ENCODE measurements around the gene ARFGAP1.

- TF ChIP-seq CTCF (IDR thresholded peaks at IDR 0.05 in 2 of 3, conservative IDR thresholded peaks at IDR 0.05 in 1 of 3; ENCODE audit: control insufficient read depth in 2 of 3, extremely low read depth in 1 of 3, insufficient read depth in 1 of 3, low read depth in 3 of 3, low read length in 3 of 3) = no peak
- TF ChIP-seq YY1 (IDR thresholded peaks at IDR 0.05; ENCODE audit: low read depth, low read length) = no peak
- no peak for TF ChIP-seq ZBTB33 (IDR thresholded peaks at IDR 0.05)
- TF ChIP-seq MAX (IDR thresholded peaks at IDR 0.05; ENCODE audit: low read depth, low read length) = no peak
- TF ChIP-seq JUNB (IDR thresholded peaks at IDR 0.05) = no peak
- no peak for TF ChIP-seq EZH2 (IDR thresholded peaks at IDR 0.05; ENCODE audit: borderline replicate concordance, control insufficient read depth, low read depth, low read length)
- TF ChIP-seq, protein P1, sequence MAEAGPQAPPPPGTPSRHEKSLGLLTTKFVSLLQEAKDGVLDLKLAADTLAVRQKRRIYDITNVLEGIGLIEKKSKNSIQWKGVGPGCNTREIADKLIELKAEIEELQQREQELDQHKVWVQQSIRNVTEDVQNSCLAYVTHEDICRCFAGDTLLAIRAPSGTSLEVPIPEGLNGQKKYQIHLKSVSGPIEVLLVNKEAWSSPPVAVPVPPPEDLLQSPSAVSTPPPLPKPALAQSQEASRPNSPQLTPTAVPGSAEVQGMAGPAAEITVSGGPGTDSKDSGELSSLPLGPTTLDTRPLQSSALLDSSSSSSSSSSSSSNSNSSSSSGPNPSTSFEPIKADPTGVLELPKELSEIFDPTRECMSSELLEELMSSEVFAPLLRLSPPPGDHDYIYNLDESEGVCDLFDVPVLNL (IDR thresholded peaks at IDR 0.05; ENCODE audit: low read depth, low read length) = no peak
- no peak for TF ChIP-seq SMC3 (IDR thresholded peaks at IDR 0.05; ENCODE audit: borderline replicate concordance, low read length)
- no peak for TF ChIP-seq SMAD5 (IDR thresholded peaks at IDR 0.05; ENCODE audit: low read depth)
- no peak for TF ChIP-seq NR2F1 (conservative IDR thresholded peaks at IDR 0.05)
- no peak for TF ChIP-seq POLR2A (IDR thresholded peaks at IDR 0.05; ENCODE audit: low read depth, low read length)
- TF ChIP-seq CHD4 (IDR thresholded peaks at IDR 0.05) = no peak
- no peak for TF ChIP-seq USF1 (IDR thresholded peaks at IDR 0.05; ENCODE audit: borderline replicate concordance, extremely low read length, insufficient read depth, low read depth, low read length)
- TF ChIP-seq SRF (IDR thresholded peaks at IDR 0.05; ENCODE audit: low read depth in 2 of 2, low read length in 2 of 2) = no peak
Observed at GRCh38 chr20:63323357-63323981, 50.9 kb downstream of the ARFGAP1 start.

Measured in GM12878 (cell line).